GM13977 (cell line): Measurements from ENCODE around the gene WFDC1.

Source experiments
- DNase-seq: peaks from one replicate; pipeline ENCODE4 v3.0.0; 2012; ENCODE audit warnings: low spot score
- in situ Hi-C: fragments of 300-500 bp; cut with MboI; formaldehyde crosslinking; loops from one replicate; pipeline ENCODE4 v1.12.0; 2022; ENCODE audit warnings: low sequenced_read_pairs, low pct_unique_long_range_greater_than_20kb, mixed read lengths, inconsistent platforms; ENCODE audit not compliant: unreplicated experiment
- TF ChIP-seq, protein P1 (sequence below): IDR thresholded peaks from 2 replicates; pipeline ENCODE4 v1.5.1; 2012; ENCODE audit warnings: mild to moderate bottlenecking, control low read depth; ENCODE audit not compliant: insufficient read depth; ENCODE audit errors: extremely low read depth, missing control alignments

Gene WFDC1

DNA sequence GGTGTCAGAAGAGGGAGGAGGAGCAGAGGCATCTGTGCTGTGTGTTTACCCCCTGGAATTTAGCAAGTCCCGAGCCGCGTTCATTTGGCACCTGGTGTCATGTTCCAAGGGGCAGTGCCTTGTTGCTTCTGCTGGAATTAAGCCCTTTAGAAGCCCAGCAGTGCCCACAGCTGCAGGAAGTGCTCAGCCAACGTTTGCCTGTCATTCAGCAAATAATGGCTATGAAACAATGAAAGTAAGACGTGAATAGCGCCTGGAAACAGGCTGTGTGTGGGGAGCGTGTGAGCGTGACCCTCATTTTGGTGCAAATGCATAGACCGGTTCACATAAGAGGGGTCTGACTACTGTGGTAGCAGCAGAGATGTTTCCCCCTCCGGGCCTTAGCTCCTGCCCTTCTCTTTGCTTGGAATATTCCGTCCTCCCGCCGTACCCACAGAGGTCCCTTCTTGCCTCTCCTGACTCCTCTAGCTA lies 67.8 kb downstream of the WFDC1 start:
- in situ Hi-C loops: no loop called here
- no peak for DNase-seq
- TF ChIP-seq, protein P1, sequence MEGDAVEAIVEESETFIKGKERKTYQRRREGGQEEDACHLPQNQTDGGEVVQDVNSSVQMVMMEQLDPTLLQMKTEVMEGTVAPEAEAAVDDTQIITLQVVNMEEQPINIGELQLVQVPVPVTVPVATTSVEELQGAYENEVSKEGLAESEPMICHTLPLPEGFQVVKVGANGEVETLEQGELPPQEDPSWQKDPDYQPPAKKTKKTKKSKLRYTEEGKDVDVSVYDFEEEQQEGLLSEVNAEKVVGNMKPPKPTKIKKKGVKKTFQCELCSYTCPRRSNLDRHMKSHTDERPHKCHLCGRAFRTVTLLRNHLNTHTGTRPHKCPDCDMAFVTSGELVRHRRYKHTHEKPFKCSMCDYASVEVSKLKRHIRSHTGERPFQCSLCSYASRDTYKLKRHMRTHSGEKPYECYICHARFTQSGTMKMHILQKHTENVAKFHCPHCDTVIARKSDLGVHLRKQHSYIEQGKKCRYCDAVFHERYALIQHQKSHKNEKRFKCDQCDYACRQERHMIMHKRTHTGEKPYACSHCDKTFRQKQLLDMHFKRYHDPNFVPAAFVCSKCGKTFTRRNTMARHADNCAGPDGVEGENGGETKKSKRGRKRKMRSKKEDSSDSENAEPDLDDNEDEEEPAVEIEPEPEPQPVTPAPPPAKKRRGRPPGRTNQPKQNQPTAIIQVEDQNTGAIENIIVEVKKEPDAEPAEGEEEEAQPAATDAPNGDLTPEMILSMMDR: no peak

DNA sequence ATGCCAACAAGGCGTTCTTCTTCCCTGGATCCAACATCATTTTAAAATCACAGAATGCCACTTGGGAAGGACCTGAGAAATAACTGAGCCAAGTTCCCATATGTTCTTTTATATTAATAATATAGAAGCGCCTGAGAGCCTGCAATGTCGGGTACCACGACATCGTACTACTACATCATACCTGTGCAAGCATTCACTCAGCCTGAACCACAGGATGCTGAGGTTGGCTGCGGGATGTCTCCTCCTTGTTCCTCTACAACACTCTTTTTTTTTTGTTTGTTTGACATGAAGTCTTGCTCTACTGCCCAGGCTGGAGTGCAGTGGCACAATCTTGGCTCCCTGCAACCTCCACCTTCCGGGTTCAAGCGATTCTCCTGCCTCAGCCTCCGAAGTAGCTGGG lies 71.5 kb downstream of the WFDC1 start:
- TF ChIP-seq, protein P1: no peak
- in situ Hi-C loops: no loop called here
- no peak for DNase-seq

DNA sequence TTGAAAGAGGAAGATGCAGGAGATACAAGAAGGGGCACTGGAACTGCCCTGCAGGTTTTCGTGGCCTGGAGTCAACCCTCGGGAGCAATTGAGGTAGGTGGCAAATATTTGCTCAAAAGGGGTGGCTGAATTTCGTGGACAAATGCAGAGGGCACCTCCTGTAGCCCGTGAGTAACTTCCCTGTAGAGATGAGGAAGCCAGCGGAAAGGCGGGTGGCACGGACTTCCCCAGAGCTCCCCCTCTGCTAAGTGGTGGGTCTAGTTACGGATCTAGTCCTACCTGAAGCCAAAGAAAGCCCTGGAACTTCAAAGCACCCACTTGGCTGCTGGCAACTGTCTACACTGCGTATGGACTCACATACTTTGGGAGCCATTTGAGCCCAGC lies 72.6 kb downstream of the WFDC1 start:
- TF ChIP-seq, protein P1: no peak
- no peak for DNase-seq
- in situ Hi-C loops: no loop called here

DNA sequence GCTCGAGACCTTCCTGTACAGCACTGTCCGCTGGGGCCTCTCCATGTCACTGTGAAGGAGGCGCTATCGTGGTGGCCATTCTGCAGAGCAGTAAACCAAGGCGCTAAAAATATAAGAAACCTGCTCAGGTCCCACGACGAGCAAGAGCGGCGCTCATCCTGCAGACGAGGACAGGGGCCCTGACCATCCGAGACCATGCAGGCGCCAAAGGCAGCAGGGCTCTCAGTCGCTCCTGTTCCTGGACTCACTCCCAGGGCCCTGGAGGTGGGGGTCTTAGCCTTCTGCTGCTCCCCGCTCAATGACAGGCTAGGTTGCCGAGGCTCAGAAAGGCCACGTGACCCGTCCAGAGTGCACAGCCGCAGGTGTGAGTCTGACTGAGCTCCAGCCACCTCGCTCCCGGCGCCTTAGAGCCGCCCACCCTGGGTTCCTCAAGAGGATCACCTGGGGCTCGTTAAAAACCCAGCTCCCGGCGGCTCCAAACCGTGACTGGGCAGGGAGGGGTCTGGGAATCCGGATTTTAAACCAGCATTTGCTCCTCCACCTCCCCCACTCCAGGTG lies 73.2 kb downstream of the WFDC1 start:
- in situ Hi-C loops: no loop called here
- DNase-seq: no peak
- TF ChIP-seq, protein P1: no peak

DNA sequence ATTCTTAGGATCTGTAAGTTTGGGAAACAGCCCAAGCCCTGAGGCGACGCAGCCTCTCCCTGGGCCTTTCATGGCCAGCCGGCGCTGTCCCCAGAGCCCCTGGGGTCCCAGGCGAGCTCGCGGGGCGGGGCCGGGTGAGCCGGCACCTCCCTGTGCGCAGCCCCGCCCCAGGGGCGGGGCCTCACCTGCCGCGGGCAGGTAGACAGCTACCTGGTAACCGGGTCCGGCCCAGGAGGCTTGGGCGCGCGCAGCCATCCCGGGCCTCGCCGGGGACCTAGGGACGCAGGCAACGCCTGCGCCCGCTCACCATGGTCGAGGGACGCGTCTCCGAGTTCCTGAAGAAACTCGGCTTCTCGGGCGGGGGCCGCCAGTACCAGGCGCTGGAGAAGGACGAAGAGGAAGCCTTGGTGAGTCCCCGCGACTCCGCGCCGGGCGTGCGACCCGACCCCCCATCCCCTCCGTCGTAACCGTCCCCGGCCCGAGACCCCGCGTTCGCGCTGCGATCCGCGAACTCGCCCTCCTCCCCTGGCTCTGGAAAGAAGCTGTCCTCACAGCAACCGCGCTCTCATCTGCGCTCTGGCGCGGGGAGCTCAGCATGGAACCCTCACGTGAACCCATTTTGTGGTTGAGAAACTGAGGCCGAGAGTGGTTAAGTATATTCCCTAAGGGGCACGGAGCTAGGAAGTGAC lies 73.8 kb downstream of the WFDC1 start, which contains the start of gene ATP2C2:
TSS of gene ATP2C2 (plus strand) at position 231 of the 689 bp plus-strand sequence. CDS start at position 309, 78 bp downstream.
- DNase-seq: no peak
- in situ Hi-C loops: no loop called here
- TF ChIP-seq, protein P1: no peak

DNA sequence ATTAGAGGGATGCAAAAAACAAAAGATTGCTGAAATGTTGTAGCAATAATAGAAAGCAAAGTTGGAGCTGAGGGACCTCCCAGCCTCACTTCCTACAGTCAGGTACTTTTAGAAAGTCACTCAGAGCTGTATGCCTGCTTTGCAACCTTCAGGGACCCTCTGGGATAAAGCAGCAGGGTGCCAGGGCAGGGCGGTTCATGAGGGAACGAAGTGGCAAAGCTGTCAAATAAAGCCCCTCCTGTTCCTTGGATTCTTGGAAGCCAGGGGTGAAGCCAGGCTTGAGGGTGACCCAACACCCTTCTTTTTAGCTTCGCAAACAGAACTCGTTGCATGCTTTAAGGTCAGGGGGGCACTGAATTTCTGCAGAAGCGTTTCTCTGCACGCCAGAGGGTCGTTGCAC lies 74.4 kb downstream of the WFDC1 start:
- in situ Hi-C loops: no loop called here
- TF ChIP-seq, protein P1: no peak

More for the DNA sequence above, 74.4 kb downstream of the WFDC1 start:
- no peak for DNase-seq
